ENCODE results near the gene CDC27. TPM values are rescaled to one million over a fixed set of nuclear protein-coding genes. Genes with fewer than 3 reads are reported as not detected.
"Not testable (repeated sequence)": the region's sequence is repeated elsewhere in the genome, so short reads cannot be mapped to it uniquely, and the experiment has no call there.

The CDC27 gene
- total RNA-seq, 4 donors from 2014 or later = 27.5 to 40.6 (median 31.0) TPM

DNA sequence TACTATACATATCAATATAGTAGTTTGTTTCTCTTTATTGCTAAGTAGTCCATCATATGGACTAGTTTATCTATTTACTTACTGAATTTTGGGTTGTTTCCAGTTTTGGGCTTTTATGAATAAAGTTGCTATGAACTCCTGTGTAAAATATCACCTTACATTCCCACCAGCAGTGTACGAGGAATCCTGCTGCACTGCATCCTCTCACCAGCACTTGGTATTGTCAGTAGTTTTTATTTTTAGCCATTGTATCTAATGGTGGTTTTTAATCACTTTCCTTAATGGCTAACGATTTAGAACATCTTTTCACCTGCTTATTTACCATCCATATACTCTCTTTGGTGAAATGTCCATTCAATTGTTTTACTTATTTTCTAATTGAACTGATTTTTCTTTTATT lies 24.0 kb downstream of the CDC27 start:
- no peak overlapping the region for H3K4me3 ChIP-seq (ENCODE audit: low read depth, poor library complexity, severe bottlenecking)
- WGBS, 2 donors = 92 to 93% methylated on average over 2 of the region's 2 CpGs
- intact Hi-C loops (cut with DNase I; ENCODE audit: low total_unique reads) = no loop called here
- no peak for DNase-seq (ENCODE audit: low spot score in 2 of 2)
- TF ChIP-seq, protein P1, sequence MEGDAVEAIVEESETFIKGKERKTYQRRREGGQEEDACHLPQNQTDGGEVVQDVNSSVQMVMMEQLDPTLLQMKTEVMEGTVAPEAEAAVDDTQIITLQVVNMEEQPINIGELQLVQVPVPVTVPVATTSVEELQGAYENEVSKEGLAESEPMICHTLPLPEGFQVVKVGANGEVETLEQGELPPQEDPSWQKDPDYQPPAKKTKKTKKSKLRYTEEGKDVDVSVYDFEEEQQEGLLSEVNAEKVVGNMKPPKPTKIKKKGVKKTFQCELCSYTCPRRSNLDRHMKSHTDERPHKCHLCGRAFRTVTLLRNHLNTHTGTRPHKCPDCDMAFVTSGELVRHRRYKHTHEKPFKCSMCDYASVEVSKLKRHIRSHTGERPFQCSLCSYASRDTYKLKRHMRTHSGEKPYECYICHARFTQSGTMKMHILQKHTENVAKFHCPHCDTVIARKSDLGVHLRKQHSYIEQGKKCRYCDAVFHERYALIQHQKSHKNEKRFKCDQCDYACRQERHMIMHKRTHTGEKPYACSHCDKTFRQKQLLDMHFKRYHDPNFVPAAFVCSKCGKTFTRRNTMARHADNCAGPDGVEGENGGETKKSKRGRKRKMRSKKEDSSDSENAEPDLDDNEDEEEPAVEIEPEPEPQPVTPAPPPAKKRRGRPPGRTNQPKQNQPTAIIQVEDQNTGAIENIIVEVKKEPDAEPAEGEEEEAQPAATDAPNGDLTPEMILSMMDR (IDR thresholded peaks at IDR 0.05) = no peak
- TF ChIP-seq POLR2A (IDR thresholded peaks at IDR 0.05) = no peak

DNA sequence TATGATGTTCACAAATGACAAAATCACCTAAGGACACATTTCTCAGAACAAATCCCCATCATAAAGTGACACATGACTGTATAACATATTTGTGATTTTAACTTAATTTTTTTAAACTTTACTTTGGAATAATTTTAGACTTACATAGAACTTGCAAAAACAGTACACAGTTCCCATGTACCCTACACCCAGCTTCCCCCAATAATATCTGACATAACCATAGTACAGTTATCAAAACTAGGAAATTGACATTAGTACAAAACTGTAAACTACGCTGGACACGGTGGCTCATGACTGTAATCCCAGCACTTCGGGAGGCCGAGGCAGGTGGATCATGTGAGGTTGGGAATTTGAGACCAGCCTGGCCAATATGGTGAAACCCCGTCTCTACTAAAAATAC lies 24.8 kb downstream of the CDC27 start:
- intact Hi-C loops (cut with DNase I; ENCODE audit: low total_unique reads) = no loop called here
- no peak overlapping the region for H3K4me3 ChIP-seq (ENCODE audit: low read depth, poor library complexity, severe bottlenecking)
- 95 to 97% methylated on average over 5 of the region's 5 CpGs for WGBS, 2 donors
- TF ChIP-seq, protein P1 (IDR thresholded peaks at IDR 0.05) = no peak
- no peak for TF ChIP-seq POLR2A (IDR thresholded peaks at IDR 0.05)
- no peak for DNase-seq (ENCODE audit: low spot score in 2 of 2)

DNA sequence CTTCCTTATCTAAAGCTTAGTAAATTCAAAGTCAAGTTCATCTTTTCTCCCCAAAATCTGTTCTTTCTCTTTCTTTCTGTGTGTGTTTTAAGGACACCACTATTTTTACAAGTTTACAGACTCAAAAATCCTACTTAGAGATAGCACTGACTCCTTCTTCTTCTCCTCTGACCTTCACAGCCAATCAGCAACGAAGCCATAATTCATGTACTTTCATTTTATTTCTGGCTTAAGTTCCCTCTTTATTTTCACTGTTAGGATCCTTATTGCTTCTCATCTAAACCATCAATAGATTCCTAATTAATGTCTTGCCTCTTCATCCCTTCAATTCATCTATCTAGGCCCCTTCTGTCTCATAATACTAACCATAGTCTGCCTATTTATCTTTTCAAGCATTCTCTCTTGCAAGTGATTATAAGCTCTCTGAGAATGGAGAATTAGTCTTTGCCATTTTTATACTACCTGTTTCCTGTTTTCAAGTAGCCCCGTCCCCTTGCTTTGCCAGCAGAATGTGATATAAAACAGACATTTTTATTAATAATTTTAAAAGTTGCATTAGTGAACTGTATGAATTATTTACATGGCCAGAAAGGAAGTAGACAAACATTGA lies 27.0 kb downstream of the CDC27 start:
- WGBS, 2 donors = 85 to 86% methylated on average over 2 of the region's 2 CpGs

DNA sequence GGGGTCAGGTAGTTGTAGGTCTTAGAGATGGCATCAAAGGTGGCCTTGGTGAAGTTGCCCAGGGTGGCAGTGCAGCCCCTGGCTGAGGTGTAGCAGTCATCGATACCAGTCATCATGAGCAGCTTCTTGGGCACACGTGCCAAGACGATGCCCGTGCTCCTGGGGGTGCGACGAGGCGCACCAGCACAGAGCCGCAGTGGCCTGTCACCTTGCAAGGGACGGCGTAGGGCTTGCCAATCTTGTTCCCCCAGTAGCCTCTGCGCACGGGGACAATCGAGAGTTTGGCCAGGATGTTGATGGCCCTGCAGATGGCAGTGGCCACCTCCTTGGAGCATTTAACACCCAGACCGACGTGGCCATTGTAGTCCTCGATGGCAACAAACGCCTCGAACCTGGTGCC lies 29.8 kb downstream of the CDC27 start:
- H3K4me3 ChIP-seq (ENCODE audit: low read depth, poor library complexity, severe bottlenecking) = no peak overlapping the region
- intact Hi-C loops (cut with DNase I; ENCODE audit: low total_unique reads) = no loop called here
- TF ChIP-seq, protein P1 (IDR thresholded peaks at IDR 0.05) = no peak
- TF ChIP-seq POLR2A (IDR thresholded peaks at IDR 0.05) = no peak
- 94 to 96% methylated on average over 12 to 18 of the region's 18 CpGs for WGBS, 2 donors
- DNase-seq (ENCODE audit: low spot score in 2 of 2) = no peak

More for the DNA sequence above, 27.0 kb downstream of the CDC27 start:
- no peak for DNase-seq (ENCODE audit: low spot score in 2 of 2)
- TF ChIP-seq, protein P1 (IDR thresholded peaks at IDR 0.05) = no peak
- TF ChIP-seq POLR2A (IDR thresholded peaks at IDR 0.05) = no peak
- H3K4me3 ChIP-seq (ENCODE audit: low read depth, poor library complexity, severe bottlenecking) = no peak overlapping the region
- intact Hi-C loops (cut with DNase I; ENCODE audit: low total_unique reads) = no loop called here

DNA sequence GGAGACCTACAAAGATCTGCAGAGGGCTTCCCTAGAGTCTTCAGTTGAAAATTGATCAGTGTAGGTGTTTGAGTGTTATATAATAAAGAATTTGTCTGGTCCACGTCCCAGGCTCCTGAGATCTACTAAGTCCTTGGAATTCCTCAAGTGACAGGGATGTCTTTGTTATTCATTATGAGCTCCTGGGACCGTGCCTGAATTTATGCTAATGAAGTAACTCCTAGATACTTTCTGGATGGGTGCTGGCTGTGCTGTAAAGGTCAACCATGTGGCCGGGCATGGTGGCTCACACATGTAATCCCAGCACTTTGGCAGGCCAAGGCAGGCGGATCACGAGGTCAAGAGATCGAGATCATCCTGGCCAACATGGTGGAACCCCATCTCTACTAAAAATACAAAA lies 43.7 kb downstream of the CDC27 start:
- DNase-seq (ENCODE audit: low spot score in 2 of 2) = no peak
- TF ChIP-seq, protein P1 (IDR thresholded peaks at IDR 0.05) = no peak
- TF ChIP-seq POLR2A (IDR thresholded peaks at IDR 0.05) = no peak
- 86 to 91% methylated on average over 6 of the region's 6 CpGs for WGBS, 2 donors
- intact Hi-C loops (cut with DNase I; ENCODE audit: low total_unique reads) = no loop called here
- no peak overlapping the region for H3K4me3 ChIP-seq (ENCODE audit: low read depth, poor library complexity, severe bottlenecking)

DNA sequence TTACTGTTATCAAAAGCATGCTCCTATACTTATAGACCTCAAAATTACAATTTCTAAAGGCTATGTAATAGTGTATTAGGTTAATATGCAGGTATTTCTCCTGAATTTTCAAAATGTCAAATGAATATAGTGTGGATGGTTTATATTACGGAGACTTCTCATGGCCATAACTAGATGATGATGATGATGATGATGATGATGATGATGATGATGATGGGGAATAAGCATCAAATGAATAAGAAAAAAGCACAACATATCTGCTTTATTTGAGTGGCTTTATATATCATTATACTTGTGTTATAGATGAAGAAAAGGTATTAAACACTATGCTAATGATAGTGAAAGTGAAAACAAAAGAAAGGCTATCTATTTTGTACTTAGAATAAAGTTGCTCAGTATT lies 53.9 kb downstream of the CDC27 start:
- no peak for DNase-seq (ENCODE audit: low spot score in 2 of 2)
- no peak overlapping the region for H3K4me3 ChIP-seq (ENCODE audit: low read depth, poor library complexity, severe bottlenecking)
- TF ChIP-seq, protein P1 (IDR thresholded peaks at IDR 0.05) = no peak
- TF ChIP-seq POLR2A (IDR thresholded peaks at IDR 0.05) = no peak
- WGBS, 2 donors = 96 to 98% methylated on average over 1 of the region's 1 CpG
- intact Hi-C loops (cut with DNase I; ENCODE audit: low total_unique reads) = no loop called here

DNA sequence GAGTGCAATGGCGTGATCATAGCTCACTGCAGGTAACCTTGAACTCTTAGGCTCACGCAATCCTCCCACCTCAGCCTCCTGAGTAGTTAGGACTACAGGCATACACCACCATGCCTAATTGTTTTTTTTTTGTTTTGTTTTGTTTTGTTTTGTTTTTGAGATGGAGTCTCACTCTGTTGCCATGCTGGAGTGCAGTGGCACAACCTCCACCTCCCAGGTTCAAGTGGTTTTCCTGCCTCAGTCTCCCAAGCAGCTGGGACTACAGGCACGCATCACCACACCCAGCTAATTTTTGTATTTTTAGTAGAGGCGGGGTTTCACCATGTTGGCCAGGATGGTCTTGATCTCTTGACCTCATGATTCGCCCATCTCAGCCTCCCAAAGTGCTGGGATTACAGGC lies 54.7 kb downstream of the CDC27 start:
- intact Hi-C loops (cut with DNase I; ENCODE audit: low total_unique reads); H3K4me3 ChIP-seq (ENCODE audit: low read depth, poor library complexity, severe bottlenecking); DNase-seq (ENCODE audit: low spot score in 2 of 2): not testable (repeated sequence)
- WGBS, 2 donors = 98% methylated on average over 5 of the region's 5 CpGs

Data from lower leg skin (tissue), 4 donors.